Epidermal melanocyte (primary cell): ENCODE measurements around the gene RALGAPA2.
A peak's percentile ranks its signal among the peaks of the same experiment; 100 is the strongest.

ENCODE experiments used
- DNase-seq: peaks from one replicate; pipeline ENCODE4 v3.0.0; 2011; ENCODE audit warnings: low spot score; ENCODE audit not compliant: insufficient read length

RALGAPA2 gene

DNA sequence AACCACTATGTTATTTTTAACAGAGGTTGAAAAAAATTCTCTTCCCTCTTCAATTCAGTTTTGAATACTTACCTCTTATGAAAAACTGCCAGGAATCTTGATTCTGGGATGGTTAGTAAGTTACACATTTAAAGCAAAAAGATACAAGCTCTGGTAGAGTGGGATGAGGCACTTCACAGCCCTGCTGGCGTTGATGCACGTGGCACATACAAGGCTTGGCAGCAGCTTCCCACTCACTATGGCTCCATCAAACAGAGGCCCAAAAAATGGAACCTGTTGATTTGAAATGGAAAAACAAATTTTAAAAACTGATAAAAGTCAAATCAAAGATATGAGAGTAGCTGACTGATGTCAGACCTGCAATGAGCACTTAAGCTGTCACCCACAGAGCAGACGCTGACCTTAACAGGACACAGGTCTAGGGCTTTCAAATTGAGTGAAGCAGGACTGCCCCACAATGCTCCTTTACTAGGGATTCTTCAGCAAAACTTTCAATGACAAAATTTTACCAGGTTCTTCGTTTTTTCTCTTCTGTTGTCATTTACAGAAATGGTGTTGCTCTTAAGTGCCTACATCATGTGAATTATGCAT lies 239.7 kb downstream of the RALGAPA2 start:
- no peak for DNase-seq

DNA sequence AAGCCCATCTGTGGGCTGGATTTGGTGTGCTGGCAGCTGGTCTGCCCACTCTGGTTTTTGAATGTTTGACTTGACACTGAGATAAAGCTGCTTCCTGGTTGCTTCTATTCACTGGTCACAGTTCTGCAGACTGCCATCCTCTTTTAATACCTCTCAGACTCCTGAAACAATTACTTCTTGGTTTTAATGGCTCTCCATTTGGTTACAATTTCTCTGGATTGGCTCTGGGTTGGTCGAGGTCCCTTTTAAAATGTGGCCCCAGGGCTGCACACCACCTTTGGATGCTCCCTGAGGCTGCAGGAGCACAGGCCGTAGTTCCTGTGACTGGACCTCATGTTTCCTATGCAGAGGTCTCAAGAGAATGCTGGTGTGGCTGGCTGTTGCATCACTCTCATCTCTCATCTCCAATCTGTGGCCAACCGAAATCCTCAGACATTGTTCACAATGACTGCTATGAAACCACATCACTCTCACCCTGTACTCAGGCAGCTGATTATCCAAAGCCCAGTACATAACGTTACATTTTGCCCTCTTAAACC lies 246.0 kb downstream of the RALGAPA2 start:
- no peak for DNase-seq

DNA sequence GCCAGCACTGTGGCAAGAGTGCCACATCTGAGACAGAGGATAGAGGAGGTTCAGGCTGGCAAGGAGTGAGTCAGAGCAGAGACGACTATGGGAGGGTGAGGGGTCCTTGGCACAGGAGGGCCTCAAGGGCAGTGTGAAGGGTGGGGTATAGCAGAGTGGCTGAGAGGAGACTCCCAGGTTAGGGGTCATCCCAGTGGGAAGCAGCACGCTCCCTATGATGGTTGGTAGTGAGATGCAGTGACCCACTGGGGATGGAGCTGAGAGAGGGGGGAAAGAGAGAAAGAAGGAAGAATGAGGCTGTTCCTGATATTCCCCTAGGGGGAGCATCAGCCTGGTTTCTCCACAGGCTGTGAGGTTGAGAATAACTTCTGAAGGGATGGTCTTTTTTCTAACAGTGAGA lies 247.2 kb downstream of the RALGAPA2 start:
- no peak for DNase-seq

GRCh38 chr20:20463933-20464374 lies 248.5 kb downstream of the RALGAPA2 start:
- DNase-seq, result no peak

GRCh38 chr20:20462185-20462584 lies 250.3 kb downstream of the RALGAPA2 start:
- no peak for DNase-seq

DNA sequence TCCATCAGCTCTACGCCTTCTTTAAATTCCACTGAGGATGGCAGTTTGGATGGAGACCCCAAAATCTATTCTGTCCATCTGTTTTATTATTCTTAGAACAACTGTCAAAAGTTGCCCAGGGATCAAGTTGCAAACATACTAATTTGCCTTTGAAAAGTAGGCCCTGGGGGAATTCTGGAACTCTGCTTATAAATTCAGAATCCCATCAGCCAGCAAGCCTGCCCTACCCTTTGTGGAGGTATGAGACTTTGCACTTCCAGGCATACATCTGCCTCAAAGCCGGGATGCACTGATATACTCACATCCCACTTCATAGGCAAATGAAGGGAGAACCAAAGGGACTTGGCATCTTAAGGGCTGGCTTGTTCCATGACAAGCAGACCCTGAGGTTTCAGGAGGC lies 250.9 kb downstream of the RALGAPA2 start:
- DNase-seq, result no peak

- DNase-seq, result no peak
Measured at GRCh38 chr20:20459726-20460125, 252.7 kb downstream of the RALGAPA2 start.

DNA sequence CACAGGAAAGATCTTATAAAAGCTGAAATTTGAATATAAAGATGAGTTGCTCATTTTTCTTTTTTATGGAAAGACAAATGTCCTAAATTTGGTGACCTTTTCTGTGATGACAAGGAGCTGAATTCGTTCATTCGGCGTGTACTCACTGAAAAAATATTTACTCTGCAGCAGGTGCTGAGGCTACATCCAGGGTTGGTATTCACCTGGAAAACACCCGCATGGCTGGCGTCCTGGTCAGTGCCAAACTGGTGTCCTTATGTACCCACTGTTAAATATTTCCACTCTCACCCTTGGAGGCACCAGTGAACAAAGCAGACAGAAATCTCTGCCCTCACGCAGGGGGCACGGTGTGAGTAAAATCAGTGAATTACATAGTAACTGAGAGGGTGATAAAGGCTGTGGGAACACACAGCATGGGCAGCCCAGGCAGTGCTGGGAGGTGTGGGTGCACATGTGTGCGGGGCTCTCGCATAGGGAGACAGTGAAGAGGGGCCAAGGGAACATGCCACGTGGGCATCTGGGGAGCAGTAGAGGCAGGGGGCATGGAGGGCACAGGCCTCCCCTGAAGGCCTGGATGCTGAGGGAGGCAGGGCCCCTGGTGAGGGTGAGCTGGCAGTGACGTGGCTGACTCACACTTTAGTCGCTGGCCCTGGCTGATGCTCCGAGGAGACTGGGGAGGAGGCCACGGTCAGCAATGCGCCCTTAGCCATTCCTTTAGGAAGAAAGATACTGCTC lies 254.9 kb downstream of the RALGAPA2 start:
- DNase-seq, result no peak

- no peak for DNase-seq
Measured at GRCh38 chr20:20456741-20457140, 255.7 kb downstream of the RALGAPA2 start.

DNA sequence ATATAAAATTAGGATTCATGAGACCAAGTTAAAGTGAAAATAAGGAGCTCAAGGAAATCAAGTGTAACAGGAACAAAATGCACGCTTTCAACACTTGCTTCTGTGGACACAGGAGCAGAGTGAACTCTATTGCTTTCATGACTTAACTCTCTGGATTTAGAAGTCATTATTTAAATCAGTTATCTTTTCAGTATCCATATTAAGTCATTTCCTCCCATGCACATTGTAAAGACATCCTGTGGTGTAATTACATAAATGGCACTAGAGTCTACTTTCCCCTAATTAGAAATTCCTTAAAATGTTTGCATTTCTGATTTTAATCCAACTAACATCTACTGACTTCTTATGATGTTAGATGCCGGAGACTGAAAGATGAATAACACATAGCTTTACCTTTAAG lies 256.5 kb downstream of the RALGAPA2 start:
- DNase-seq, result no peak

GRCh38 chr20:20454850-20455627 lies 257.4 kb downstream of the RALGAPA2 start:
- DNase-seq, result no peak

DNA sequence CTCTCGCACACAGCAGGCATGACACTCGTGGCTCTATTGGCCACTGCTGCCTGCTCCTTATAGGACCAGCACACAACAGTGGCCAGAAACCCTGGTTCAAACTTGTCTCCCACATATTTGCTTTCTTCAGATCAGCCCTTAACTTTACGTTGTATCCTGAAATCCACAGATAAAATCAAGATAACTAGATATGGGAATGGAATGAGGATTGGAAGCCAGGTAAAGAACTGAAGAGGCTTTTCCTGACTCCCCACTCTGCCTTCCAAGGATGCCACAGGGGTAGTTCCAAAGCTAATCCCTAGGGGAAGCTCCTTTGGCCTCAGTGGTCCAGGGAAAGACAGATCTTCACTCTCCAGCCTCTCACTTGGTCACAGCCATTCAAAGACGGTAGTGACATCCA lies 258.1 kb downstream of the RALGAPA2 start:
- DNase-seq, result no peak

- peak; percentile 65 for DNase-seq
Measured at GRCh38 chr20:20452254-20452676, 260.2 kb downstream of the RALGAPA2 start.

DNA sequence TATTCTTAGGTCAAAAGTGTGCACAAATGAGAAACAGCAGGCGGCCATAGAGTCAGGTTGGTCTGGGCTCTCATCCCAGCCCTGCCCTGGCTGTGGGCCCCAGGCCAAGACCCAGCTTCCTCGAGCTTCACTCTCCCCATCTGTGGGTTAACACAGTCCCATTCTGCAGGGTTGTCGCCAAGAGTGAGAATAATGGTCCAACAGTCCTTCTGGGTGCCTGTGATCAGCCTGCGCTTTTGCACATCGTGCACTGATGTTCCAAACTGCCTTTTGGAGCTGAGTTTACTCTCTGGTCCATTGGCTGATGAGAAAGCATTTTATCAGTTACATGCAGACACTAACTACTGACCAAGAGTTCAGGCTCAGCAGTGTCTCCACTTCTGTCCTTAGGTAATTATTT lies 261.9 kb downstream of the RALGAPA2 start:
- no peak for DNase-seq

- DNase-seq, result no peak
Measured at GRCh38 chr20:20448881-20449280, 263.6 kb downstream of the RALGAPA2 start.

- no peak for DNase-seq
Measured at GRCh38 chr20:20447196-20447595, 265.2 kb downstream of the RALGAPA2 start.

DNA sequence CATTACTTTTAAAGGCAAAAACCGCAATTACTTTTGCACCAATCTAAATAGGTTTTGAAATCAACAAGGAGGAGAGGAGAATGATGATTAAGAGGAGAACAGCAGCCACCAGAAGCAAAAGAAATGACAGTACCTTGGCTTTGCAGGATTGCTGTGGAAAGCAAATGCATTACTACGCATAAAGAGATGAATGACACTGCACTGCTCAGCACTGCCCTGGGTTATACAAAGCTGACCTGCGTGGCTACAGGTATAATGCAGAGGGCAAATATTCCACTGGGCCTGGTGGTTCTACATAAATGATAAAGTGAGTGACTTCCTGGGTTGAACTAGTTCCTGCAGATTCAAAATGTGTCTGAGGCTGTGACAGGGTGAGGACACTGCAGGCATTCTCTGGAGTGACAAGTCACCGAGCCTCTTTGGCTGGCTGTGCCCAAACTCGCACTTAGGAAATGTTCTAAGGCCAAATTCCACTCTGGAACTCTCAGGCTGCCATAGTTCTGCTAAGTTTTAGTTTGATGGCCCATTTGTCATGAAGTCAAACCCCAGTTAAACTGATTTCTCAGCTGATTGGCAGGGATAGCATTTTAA lies 265.9 kb downstream of the RALGAPA2 start:
- DNase-seq, result no peak

DNA sequence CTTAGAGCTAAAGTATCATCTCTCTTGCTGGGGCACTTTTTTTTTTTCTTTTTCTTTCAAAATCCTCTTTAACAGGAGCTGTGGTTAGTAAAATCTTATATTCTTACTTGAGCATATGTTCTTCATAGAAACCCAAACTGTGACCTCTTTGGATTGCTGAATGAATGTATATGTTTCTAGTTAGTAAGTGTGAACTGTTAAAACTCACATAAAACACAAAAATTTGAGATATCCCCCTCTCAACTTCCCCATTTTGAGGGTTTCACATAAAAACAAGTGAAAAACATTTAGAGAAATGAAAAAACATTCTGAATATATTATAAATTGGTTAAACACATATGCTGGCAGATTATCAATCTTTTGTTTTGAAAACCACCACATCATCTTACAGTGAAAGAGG lies 266.4 kb downstream of the RALGAPA2 start:
- no peak for DNase-seq

DNA sequence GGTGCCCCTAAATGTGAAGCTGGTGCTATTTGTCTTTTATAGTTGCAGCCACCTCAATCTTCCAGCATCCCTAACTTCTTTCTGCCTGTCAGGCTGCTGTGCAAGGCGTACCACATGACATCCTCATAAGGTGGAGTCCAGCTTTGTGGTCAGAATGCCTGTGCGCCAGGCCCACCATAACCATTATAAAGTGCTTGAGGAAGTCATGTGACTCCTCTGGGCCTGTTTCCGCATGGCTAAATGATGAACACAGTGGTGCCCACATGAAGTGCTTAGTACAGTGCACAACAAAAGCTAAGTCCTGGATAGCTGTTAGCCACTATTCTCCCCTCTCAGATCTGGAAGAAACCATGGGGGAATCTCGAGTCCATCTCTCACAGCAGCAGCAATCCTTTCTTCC lies 268.9 kb downstream of the RALGAPA2 start:
- DNase-seq, result no peak

DNA sequence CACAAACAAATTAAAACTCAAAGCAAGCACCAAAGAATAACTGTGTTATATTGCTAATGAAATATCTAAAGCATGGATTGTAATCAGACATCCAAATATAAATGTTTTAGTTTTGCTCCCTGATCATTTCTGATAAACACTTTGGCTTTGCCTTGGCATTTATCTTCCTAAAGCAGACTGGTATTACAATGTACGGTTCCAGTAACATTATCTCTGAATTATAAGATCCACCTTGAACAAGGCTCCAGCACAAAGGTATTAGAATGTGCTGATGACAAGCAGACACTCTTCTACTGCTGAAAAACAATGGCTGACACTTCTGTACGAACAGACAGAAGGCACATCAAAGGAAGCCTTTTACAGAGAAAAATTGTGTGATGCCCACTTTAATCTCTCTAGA lies 270.0 kb downstream of the RALGAPA2 start:
- no peak for DNase-seq

GRCh38 chr20:20440886-20441658 lies 271.4 kb downstream of the RALGAPA2 start:
- no peak for DNase-seq
